Retinal pigment epithelial cell (primary cell): ENCODE measurements around the gene ELFN1.

Experiments used
- DNase-seq: peaks from one replicate; pipeline ENCODE4 v3.0.0-alpha.2; 2010; ENCODE audit warnings: low read depth
- H3K4me3 ChIP-seq: 2 replicates; pipeline ENCODE4 v1.5.1; 2011; ENCODE audit warnings: mild to moderate bottlenecking, low read length, control low read depth, moderate library complexity
- TF ChIP-seq, protein P1 (sequence below): conservative IDR thresholded peaks from 2 replicates; pipeline ENCODE4 v1.5.1; 2011; ENCODE audit warnings: low read depth, low read length, control low read depth, inconsistent platforms

ELFN1 gene

DNA sequence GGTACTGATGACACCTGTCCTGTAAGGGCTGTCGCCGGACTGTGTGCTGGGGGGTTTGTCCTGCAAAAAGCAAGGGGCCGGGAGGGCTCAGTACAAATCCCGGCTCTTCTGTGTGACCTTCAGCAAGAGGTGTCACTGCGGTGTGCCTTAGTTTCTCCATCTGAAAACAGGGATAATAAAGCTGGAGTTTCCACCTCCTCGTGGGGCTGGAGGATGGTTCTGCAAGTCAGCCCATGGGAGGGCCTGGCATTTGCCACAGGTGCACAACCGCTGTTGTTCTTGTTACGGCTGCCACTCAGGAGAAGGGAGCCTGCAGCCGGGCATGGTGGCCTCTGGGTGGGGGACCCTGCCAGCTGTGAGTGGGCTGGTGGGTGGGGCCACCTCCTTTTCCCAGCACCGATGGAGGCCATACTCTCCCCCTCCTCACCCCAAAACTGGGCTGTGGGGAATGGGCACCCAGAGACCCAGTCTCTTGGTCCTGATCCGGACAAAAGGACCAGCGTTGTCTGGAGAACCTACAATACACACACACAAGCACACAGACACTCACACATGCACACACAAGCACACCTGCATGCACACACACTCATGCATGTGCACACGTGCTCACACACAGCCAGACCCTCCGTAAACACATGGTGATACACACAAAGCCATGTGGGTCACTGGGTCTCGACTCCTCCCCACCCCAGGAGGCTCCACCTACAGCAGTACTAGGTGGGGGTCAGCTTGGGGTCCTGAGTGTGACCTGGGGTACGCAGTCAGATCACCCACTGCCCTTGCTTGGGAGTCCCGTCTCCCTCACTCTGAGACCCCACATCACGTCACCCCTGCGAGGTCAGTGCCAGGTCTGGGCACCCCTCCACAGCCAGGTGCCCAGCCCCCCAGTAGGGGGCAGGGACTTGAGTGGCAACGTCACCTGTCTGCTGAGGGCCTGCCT lies 34.1 kb downstream of the ELFN1 start:
- no peak for DNase-seq
- H3K4me3 ChIP-seq, result no peak overlapping the region
- TF ChIP-seq, protein P1, sequence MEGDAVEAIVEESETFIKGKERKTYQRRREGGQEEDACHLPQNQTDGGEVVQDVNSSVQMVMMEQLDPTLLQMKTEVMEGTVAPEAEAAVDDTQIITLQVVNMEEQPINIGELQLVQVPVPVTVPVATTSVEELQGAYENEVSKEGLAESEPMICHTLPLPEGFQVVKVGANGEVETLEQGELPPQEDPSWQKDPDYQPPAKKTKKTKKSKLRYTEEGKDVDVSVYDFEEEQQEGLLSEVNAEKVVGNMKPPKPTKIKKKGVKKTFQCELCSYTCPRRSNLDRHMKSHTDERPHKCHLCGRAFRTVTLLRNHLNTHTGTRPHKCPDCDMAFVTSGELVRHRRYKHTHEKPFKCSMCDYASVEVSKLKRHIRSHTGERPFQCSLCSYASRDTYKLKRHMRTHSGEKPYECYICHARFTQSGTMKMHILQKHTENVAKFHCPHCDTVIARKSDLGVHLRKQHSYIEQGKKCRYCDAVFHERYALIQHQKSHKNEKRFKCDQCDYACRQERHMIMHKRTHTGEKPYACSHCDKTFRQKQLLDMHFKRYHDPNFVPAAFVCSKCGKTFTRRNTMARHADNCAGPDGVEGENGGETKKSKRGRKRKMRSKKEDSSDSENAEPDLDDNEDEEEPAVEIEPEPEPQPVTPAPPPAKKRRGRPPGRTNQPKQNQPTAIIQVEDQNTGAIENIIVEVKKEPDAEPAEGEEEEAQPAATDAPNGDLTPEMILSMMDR, result no peak

DNA sequence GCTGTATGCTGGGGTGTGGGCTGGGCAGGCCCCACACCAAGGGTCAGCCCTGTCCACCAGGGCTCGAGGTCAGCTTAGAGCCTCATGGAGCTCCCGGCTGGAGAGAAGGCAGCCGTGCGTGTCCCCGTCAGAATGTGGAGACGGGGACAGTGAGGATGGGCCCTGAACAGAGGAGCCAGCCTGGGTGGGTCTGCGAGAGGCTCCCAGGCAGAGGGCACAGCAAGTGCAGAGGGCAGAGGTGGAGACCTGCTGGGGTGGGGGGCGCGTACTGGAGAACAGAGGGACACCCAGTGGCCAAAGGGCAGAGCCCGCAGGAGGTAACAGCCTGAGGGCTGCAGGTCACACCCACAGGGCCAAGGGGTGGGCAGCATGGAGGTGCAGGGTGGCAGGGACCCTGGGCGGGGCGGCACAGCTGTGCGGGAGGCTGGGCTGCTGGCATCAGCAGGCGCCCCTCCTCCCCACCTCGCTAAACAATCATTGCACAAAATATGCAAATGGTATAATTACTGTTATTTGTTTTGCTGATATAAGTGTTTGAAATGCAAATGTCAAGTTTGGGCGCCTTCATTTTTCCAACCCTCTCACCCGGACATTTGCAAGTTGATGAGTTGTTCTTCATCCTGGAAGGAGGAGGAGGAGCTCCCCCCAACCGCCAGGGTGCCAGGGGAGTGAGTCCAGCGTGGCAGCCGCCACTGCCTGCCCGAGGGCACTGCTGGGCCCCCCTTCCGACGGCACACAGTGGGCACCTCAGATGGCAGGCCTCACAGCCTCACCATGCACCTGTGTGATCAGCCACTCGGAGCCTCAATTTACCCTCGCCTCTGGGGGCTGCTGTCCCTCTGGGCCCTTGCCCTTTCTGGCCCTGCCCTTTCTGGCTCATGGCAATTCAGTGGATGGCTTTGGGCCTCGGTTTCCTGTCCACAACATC lies 35.0 kb downstream of the ELFN1 start:
- TF ChIP-seq, protein P1, result no peak
- no peak overlapping the region for H3K4me3 ChIP-seq
- DNase-seq, result no peak

DNA sequence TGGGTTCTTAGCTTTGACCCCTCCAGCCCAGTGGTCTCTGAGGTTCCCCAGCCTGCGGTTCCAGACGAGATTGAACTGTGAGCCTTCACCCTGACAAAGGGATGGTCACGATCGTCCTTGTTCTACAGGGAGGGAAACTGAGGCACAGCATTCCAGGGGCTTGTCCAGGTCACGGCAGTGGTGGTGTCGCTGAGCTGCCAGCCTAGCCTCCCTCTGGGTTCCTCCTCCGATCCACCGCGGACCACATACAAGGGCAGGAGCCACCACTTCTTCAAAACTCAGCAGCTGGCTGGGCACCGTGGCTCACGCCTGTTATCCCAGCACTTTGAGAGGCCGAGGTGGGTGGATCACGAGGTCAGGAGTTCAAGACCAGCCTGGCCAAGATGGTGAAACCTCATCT lies 35.8 kb downstream of the ELFN1 start:
- no peak overlapping the region for H3K4me3 ChIP-seq
- TF ChIP-seq, protein P1, result no peak
- no peak for DNase-seq

DNA sequence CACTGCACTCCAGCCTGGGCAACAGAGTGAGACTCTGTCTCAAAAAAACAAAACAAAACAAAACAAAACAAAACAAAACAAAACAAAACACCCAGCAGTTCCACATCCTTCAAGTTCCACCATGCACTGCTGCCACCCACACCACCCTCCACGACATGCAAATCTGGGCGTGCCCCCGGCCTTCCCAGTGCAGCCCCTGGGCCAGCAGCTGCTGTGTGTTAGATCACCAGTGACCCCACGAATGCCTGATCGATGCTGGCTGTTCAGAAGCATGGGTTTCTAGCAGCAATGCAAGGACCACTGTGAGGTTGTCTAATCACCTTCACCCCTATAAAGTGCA lies 36.3 kb downstream of the ELFN1 start:
- DNase-seq, result no peak
- TF ChIP-seq, protein P1, result no peak
- no peak overlapping the region for H3K4me3 ChIP-seq

DNA sequence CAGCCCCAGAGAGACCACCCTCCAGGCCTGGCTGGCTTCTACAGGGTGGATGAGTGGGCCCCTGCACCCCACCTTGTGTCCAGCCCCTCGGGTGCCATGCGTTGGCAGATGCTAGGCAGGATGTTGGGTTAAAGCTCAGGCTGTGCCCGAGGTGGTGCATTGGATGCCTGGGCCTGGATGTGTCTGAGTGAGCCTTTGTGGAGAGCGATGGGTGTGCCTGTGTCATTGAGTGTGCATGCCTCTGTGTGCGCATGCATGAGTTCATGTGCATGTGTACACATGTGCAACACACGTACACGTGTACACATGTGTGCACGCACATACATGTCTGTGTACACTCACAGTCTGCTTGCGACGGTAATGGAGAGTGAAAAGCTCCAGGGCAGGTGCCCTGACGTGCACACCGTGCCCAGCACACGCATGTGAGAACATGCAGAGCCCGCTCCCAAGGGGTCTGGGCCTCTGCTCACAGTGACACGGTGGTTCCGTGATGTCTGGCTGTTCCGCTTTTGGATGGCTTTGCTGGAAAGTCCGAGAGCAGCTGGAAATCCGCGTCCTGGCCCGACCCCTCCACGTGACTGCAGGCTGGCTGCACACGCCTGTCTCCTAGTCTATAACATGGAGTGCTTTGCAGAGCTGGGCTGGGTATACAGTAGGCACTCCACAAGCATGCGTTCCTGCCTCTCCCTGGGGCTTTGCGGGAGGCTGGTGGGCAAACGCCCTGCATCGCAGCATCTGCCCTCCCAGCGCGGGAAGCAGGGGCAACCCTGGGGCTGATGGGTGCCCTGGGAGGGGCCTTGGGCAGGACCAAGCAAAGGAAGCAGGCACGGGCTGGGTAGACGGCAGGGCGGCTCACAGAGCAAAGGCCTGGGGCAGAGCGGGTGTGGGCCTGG lies 36.9 kb downstream of the ELFN1 start:
- no peak overlapping the region for H3K4me3 ChIP-seq
- DNase-seq, result no peak
- TF ChIP-seq, protein P1, result no peak

DNA sequence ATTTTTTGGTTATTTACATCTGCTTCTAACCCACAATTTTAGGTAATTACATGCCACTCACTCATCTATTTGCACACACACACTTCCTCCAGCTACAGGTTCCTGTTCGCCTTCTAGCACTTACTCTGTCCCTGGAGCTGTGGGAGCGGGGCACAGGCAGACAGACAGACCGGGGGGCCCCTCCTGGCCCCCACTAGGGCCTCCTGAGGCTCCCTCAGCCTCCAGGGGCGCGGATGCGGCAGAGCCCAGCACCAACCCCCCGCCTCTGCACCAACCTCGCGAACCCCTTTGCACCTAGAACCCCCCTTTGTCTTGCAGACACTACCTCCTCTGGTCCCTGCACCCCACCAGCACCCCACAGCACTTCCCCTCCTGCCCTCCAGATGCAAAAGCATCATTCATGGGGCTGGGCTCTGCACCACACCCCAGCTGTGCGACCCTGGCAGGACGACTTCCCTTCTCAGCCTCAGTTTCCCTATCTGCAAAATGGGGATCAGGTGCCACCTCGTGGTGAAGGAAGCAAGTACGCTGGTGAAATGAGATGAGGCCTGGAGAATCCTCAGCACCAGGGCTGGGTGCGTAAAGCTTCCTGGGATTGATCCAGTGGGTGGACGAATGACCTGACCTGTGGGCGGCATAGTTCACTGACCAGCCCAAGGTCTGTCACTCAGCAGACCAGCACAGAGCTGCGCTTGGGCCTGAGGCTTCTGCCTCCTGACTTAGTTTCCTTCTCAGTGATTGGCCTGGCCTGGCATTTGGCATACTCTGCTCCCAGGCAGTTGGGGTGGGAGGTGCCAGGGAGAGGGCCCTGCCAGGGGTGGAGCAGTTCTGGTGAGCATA lies 37.9 kb downstream of the ELFN1 start:
- no peak overlapping the region for H3K4me3 ChIP-seq
- TF ChIP-seq, protein P1, result peak; percentile 25
- no peak for DNase-seq
